AG10803 (cell line): ENCODE results near the gene B4GALT3.
A peak's percentile ranks its signal among the peaks of the same experiment; 100 is the strongest.

Source experiments
- DNase-seq: peaks from one replicate; pipeline ENCODE4 v3.0.0; 2010; ENCODE audit warnings: low read depth
- H3K4me3 ChIP-seq: 2 replicates; pipeline ENCODE4 v1.5.1; 2011; ENCODE audit warnings: mild to moderate bottlenecking, low read length, control low read depth
- TF ChIP-seq, protein P1 (sequence below): conservative IDR thresholded peaks from 2 replicates; pipeline ENCODE4 v1.5.1; 2011; ENCODE audit warnings: mild to moderate bottlenecking, low read length, control low read depth, inconsistent platforms

B4GALT3 gene

DNA sequence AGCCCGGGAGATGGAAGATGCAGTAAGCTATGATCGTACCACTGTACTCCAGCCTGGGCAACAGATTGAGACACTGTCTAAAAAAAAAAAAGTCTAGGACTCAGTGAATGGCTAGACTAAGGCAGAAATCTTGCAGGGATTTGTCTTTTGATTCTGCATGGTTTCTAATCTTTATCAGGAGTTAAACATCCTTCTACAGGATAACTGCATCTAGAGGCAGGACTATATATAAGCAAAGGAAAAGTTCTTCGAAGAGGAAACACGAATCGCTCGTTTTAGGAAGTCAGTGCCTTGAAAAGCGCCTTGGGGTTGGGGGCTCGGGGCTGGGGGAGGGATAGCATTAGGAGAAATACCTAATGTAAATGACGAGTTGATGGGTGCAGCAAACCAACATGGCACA lies 24.1 kb downstream of the B4GALT3 start:
- TF ChIP-seq, protein P1, sequence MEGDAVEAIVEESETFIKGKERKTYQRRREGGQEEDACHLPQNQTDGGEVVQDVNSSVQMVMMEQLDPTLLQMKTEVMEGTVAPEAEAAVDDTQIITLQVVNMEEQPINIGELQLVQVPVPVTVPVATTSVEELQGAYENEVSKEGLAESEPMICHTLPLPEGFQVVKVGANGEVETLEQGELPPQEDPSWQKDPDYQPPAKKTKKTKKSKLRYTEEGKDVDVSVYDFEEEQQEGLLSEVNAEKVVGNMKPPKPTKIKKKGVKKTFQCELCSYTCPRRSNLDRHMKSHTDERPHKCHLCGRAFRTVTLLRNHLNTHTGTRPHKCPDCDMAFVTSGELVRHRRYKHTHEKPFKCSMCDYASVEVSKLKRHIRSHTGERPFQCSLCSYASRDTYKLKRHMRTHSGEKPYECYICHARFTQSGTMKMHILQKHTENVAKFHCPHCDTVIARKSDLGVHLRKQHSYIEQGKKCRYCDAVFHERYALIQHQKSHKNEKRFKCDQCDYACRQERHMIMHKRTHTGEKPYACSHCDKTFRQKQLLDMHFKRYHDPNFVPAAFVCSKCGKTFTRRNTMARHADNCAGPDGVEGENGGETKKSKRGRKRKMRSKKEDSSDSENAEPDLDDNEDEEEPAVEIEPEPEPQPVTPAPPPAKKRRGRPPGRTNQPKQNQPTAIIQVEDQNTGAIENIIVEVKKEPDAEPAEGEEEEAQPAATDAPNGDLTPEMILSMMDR = no peak
- peak overlapping the region; percentile 93 for H3K4me3 ChIP-seq
- no peak for DNase-seq

DNA sequence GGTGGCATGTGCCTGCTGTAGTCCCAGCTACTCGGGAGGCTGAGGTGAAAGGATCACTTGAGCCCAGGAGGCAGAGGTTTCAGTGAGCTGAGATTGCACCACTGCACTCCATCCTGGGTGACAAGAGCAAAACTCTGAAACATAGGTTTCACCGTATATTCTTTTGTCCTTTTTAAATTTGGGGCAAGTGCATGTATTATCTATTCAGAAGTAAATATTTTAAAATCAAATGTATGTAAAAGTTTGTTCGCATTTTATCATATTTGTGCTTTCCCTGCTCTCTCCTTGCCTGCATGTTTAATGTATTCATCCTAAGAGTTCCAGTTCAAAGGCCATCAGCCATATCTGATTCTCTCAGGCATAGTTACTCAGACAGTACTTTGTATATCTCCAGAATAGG lies 31.5 kb downstream of the B4GALT3 start:
- TF ChIP-seq, protein P1 = no peak
- no peak overlapping the region for H3K4me3 ChIP-seq
- no peak for DNase-seq

DNA sequence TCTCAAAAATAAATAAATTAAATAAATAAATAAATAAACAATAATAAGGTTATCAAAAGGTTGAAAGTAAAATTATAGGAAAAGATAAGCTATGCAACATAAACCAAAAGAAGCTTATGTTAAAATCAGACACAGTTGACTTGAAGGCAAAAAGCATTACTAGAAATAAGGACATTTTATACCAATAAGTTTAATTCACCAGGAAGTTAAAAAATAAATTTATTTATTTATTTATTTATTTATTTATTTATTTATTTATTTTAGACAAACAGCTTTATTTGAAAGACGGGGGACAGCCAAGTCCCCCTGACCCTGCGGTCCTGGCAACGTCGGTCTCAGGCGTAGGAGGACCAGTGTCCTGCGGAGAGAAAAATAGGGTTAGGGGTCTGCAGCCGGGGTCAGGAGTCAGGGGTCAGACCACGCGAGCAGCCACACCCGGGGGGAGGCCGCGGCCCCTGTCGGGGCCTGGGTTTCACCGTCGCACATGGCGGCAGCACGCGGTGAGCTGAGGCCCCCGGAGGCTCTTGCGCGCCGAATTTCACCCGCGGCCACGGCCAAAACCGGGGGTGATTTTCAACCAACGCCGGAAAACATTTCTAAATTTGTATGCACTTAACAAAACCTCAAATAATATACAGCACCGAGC lies 36.4 kb downstream of the B4GALT3 start:
- DNase-seq = no peak
- TF ChIP-seq, protein P1 = no peak
- H3K4me3 ChIP-seq = no peak overlapping the region

DNA sequence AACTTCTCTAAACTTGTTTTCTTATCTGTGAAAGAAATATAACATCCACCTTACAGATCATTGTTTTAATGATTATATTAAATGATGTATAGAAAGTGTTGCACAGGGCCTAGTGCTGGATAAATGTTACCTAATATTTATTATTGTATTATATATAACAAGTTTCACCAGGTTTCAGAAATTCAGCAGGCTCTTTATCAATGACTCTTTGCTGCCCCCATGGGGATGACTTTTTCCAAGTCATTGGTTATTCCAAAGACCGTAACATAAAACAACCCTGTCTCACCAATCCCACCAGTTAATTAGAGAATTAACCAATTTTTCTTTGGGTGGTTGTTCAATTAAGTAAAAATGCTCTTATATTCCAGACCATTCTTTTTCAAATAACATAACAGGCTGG lies 37.5 kb downstream of the B4GALT3 start:
- no peak overlapping the region for H3K4me3 ChIP-seq
- DNase-seq = peak; percentile 53
- TF ChIP-seq, protein P1 = peak; percentile 70

DNA sequence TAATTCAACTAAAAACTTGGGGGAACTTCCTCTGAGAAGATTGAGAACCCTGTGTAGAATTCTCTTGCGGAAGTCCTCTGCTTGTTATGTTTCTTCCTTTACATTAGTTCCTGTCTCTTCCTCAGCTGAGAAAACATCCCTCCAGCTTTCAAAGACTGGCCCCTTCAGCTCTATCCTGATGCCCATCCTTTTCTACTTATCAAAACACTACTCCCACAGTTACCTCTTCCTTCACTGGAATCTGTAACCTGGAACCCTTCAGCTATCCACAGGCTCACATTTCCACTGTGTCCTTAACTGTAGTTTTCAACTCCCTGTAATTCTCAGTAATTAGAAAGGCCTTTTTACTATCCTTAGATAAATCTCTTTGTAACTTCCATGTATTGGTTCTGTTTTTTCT lies 38.9 kb downstream of the B4GALT3 start:
- H3K4me3 ChIP-seq = no peak overlapping the region
- TF ChIP-seq, protein P1 = no peak
- DNase-seq = no peak

DNA sequence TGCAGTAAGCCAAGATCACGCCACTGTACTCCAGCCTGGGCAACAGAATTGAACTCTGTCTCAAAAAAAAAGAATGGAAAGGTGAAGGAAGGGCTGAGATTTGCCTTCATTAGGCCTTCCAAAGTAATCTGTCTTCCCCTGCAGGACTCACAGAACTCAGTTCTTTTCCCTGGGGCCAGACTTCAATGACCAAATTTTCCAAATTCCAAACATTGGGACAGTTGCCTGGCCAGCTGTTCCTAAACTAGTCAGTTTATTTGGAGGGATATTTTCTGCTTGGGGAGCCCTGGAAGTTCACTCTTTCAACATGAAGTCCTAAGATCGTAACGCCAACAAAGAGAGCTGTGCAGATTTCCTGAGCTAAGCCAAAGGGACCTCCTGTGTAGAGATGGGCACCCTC lies 39.4 kb downstream of the B4GALT3 start:
- TF ChIP-seq, protein P1 = no peak
- no peak for DNase-seq

DNA sequence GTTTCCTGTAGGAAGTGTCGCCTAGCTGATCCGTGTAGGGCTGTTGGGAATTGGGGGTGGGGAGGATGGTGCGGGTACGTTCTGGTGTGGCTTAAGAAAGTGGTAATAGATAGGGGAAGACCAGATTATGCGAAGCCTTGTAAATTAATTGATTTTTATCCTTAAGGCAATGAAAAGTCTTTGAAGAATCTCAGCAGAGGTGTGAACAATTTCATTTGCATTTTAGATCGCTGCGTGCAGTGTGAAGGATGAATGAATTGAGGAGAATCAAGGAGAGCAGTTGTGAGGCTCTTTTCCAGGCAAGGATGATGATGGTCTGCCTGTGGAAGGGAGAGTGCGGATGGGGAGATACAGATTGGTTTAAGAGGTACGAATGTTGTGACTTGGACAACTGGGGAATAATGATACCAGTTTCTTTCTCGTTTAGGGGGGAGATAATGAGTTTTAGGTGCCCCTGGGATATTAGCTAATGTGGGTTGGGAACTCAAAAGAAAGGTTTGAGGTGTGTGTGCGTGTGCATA lies 44.0 kb downstream of the B4GALT3 start:
- TF ChIP-seq, protein P1 = no peak
- no peak for DNase-seq
- H3K4me3 ChIP-seq = peak overlapping the region; percentile 97

More for the DNA sequence above, 39.4 kb downstream of the B4GALT3 start:
- H3K4me3 ChIP-seq = no peak overlapping the region
